GM06990 (cell line): ENCODE measurements around the gene SYTL1.

Experiments used
- DNase-seq: peaks from one replicate; pipeline ENCODE4 v3.0.0-alpha.2; 2011; ENCODE audit not compliant: insufficient read length; ENCODE audit errors: extremely low read depth
- H3K27me3 ChIP-seq: replicated peaks from 2 replicates; pipeline ENCODE4 v1.6.0; 2011; ENCODE audit warnings: low read length; ENCODE audit not compliant: control insufficient read depth, insufficient read depth
- H3K36me3 ChIP-seq: 2 replicates; pipeline ENCODE4 v1.5.1; 2011; ENCODE audit warnings: low read length; ENCODE audit not compliant: control insufficient read depth, insufficient read depth
- H3K4me3 ChIP-seq: replicated peaks from 2 replicates; pipeline ENCODE4 v1.5.1; 2011; ENCODE audit warnings: low read depth, mild to moderate bottlenecking, control low read depth, low read length
- CTCF ChIP-seq: IDR thresholded peaks from 2 replicates; pipeline ENCODE4 v1.5.1; 2011; ENCODE audit warnings: low read length, control low read depth, mild to moderate bottlenecking, inconsistent platforms; ENCODE audit not compliant: insufficient read depth, poor library complexity, severe bottlenecking

Gene SYTL1

GRCh38 chr1:27359822-27360158 lies 18.0 kb downstream of the SYTL1 start:
- TF ChIP-seq CTCF: no peak
- Histone ChIP-seq H3K27me3 (no peaks in the 10 kb centered on the region), H3K36me3 (no peaks in the 10 kb centered on the region), H3K4me3 (peak overlapping the region; percentile 47)
- DNase-seq: no peak

- H3K4me3 ChIP-seq: peak overlapping the region; percentile 47
These were observed 18.6 kb downstream of the SYTL1 start for GRCh38 chr1:27360159-27361043.

GRCh38 chr1:27361044-27361402 lies 19.2 kb downstream of the SYTL1 start:
- no peak for TF ChIP-seq CTCF
- no peak overlapping the region for H3K4me3 ChIP-seq

More at GRCh38 chr1:27360159-27361043, 18.6 kb downstream of the SYTL1 start:
- no peak for TF ChIP-seq CTCF
- Histone ChIP-seq H3K36me3 (no peaks in the 10 kb centered on the region), H3K27me3 (no peaks in the 10 kb centered on the region)
- DNase-seq: peak; percentile 56

GRCh38 chr1:27361553-27361952 lies 19.7 kb downstream of the SYTL1 start:
- H3K4me3 ChIP-seq: no peak overlapping the region
- H3K27me3 ChIP-seq: no peaks in the 10 kb centered on the region
- no peaks in the 10 kb centered on the region for H3K36me3 ChIP-seq
- no peak for TF ChIP-seq CTCF
- no peak for DNase-seq

More at GRCh38 chr1:27361044-27361402, 19.2 kb downstream of the SYTL1 start:
- no peak for DNase-seq
- H3K36me3 ChIP-seq: no peaks in the 10 kb centered on the region
- no peaks in the 10 kb centered on the region for H3K27me3 ChIP-seq

GRCh38 chr1:27363766-27364695 lies 22.2 kb downstream of the SYTL1 start:
- DNase-seq: no peak
- TF ChIP-seq CTCF: no peak
- Histone ChIP-seq H3K36me3 (no peaks in the 10 kb centered on the region), H3K27me3 (no peaks in the 10 kb centered on the region), H3K4me3 (no peak overlapping the region)
